Chondrocyte (in vitro differentiated cells): ENCODE measurements around the gene ACTR5. TPM values are rescaled to one million over a fixed set of nuclear protein-coding genes. Genes with fewer than 3 reads are reported as not detected.
"Not testable (repeated sequence)": the region's sequence is repeated elsewhere in the genome, so short reads cannot be mapped to it uniquely, and the experiment has no call there.

Experiments
- DNase-seq: peaks from one replicate; pipeline ENCODE4 v3.0.0; 2021; ENCODE audit warnings: mixed read lengths, low spot score
- H3K27ac Mint-ChIP-seq: one replicate; pipeline ENCODE4 v1.8.0; 2021; ENCODE audit warnings: mild to moderate bottlenecking, moderate library complexity, mixed read lengths; ENCODE audit not compliant: unreplicated experiment
- H3K27me3 Mint-ChIP-seq: 2 replicates; pipeline ENCODE4 v1.8.0; 2021; ENCODE audit warnings: low read depth, mixed read lengths
- H3K36me3 Mint-ChIP-seq: 2 replicates; pipeline ENCODE4 v1.8.0; 2021; ENCODE audit warnings: low read depth, mixed read lengths
- H3K4me1 Mint-ChIP-seq: 2 replicates; pipeline ENCODE4 v1.8.0; 2021; ENCODE audit warnings: low read depth, mild to moderate bottlenecking, mixed read lengths
- H3K4me3 Mint-ChIP-seq: one replicate; pipeline ENCODE4 v1.8.0; 2021; ENCODE audit warnings: mild to moderate bottlenecking, moderate library complexity, mixed read lengths; ENCODE audit not compliant: unreplicated experiment
- H3K9me3 Mint-ChIP-seq: 2 replicates; pipeline ENCODE4 v1.8.0; 2021; ENCODE audit warnings: low read depth, mixed read lengths
- CTCF ChIP-seq: fragments of 200-600 bp; sonication (generic); IDR thresholded peaks from 2 replicates; pipeline ENCODE4 v1.5.0; 2021; ENCODE audit warnings: antibody characterized with exemption, mild to moderate bottlenecking, moderate library complexity
- total RNA-seq: library from RNA; stranded (reverse); gene quantifications from 3 replicates; pipeline ENCODE4 v1.2.1, GENCODE V29; 2021

The ACTR5 gene
- total RNA-seq, 1 donor from 2014 or later = 4.9 TPM

DNA sequence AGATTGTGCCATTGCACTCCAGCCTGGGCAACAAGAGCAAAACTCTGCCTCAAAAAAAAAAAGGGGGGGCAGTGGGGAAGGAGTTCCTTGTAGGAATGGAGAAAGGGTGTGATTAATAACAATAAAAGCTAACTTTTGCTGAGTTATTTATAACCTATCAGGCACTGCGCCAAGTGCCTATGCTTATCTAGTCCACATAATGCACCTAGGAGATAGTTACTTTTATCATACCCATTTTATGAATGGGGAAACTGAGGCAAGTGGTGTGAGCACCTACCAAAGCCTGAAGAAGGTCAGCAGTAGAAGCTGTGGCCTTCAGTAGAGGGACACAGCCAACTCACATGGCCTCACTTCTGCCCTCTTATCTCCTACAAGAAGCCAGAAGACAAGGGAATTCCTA is 43.7 kb downstream of the ACTR5 start:
- H3K27me3 Mint-ChIP-seq = peaks cover 12% of the 10 kb centered on the region
- no peak for TF ChIP-seq CTCF
- H3K4me3 Mint-ChIP-seq = no peak overlapping the region
- H3K4me1 Mint-ChIP-seq = peaks cover 3% of the 10 kb centered on the region
- no peak overlapping the region for H3K27ac Mint-ChIP-seq
- DNase-seq = no peak
- H3K36me3 Mint-ChIP-seq = no peaks in the 10 kb centered on the region
- H3K9me3 Mint-ChIP-seq = no peaks in the 10 kb centered on the region

DNA sequence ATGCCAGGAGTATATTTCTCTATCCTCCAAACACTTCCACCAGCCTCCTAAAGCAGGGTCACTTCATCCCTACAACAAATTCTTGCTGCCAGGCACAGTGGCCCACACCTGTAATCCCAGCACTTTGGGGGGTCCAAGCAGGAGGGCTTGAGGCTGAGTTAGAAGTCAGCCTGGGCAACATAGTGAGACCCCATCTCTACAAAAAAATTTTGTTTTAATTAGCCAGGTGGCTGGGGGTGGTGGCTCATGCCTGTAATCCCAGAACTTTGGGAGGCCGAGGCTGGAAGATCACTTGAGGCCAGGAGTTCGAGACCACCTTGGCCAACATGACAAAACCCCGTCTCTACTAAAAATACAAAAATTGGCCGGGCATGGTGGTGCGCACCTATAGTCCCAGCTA is 45.8 kb downstream of the ACTR5 start:
- peaks cover 26% of the 10 kb centered on the region for H3K27me3 Mint-ChIP-seq
- not testable (repeated sequence) for DNase-seq, H3K4me1 Mint-ChIP-seq, H3K4me3 Mint-ChIP-seq, H3K9me3 Mint-ChIP-seq, H3K27ac Mint-ChIP-seq, H3K36me3 Mint-ChIP-seq

DNA sequence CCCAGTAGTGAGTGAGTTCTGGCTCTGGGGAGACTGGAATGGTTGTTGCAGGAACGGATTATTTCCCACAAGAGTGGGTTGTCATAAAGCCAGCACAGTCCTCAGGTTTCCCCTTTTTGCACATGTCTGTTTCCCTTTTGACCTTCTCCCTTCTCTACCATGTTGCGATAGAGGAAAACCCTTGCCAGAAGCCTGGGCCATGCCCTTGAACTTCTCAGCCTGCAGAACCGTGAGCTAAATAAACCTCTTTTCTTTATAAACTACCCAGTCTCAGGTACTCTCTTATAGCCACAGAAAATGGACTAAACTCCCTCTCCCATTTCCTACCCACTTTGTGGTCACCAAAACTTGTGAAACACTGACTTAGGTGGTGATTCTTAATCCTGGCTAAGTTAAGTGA is 50.0 kb downstream of the ACTR5 start:
- no peaks in the 10 kb centered on the region for H3K36me3 Mint-ChIP-seq
- no peak overlapping the region for H3K4me3 Mint-ChIP-seq
- TF ChIP-seq CTCF = no peak
- peaks cover 5% of the 10 kb centered on the region for H3K9me3 Mint-ChIP-seq
- DNase-seq = no peak
- H3K27ac Mint-ChIP-seq = no peak overlapping the region
- H3K4me1 Mint-ChIP-seq = no peaks in the 10 kb centered on the region
- H3K27me3 Mint-ChIP-seq = peaks cover 23% of the 10 kb centered on the region

- TF ChIP-seq CTCF = no peak
- Mint-ChIP-seq H3K9me3 (peaks cover 5% of the 10 kb centered on the region), H3K27ac (no peak overlapping the region), H3K36me3 (no peaks in the 10 kb centered on the region), H3K4me3 (no peak overlapping the region), H3K27me3 (peaks cover 23% of the 10 kb centered on the region), H3K4me1 (no peaks in the 10 kb centered on the region)
- no peak for DNase-seq
Observed at GRCh38 chr20:38799203-38799602, 50.9 kb downstream of the ACTR5 start.

DNA sequence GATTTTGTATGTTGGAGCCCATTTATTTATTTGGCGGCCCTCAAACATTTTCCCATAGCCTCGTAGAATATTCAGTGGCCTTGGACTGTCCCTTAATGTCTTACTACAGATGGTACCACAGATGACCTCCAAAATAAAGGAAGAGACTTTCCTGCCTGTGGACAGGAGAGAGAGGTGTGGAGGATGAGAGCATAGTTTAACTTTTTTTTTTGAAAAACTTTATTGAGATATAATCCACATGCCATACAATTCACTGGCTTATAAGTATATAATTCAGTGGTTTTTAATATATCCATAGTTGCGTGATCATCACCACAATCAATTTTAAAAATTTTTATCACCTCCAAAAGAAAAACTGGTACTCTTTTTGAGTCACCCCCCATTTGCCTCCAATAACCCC is 52.6 kb downstream of the ACTR5 start:
- H3K9me3 Mint-ChIP-seq = peaks cover 5% of the 10 kb centered on the region
- no peak for TF ChIP-seq CTCF
- no peaks in the 10 kb centered on the region for H3K36me3 Mint-ChIP-seq

DNA sequence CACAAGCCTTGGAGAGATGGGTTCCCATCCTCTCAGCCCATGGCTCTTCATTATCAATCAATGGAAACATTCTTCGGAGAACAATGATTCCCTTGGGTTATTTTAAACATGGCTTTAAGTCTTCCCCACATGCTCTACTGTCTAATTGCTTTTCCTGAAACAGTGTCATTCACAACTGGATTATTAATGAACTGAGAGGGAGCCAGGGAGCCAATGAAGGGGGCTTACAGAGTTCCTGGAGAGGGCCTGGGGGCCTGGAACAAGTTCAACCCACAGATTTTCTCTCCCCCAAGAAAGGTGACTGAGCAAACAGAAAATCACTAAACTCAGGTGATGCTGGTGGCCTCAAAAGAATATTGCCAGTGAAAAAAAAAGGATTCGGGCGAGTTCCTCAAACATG is 56.0 kb downstream of the ACTR5 start:
- TF ChIP-seq CTCF = no peak
- H3K27me3 Mint-ChIP-seq = peaks cover 21% of the 10 kb centered on the region
- H3K36me3 Mint-ChIP-seq = no peaks in the 10 kb centered on the region
- peaks cover 3% of the 10 kb centered on the region for H3K4me1 Mint-ChIP-seq
- H3K27ac Mint-ChIP-seq = no peak overlapping the region
- DNase-seq = no peak
- H3K9me3 Mint-ChIP-seq = no peaks in the 10 kb centered on the region
- no peak overlapping the region for H3K4me3 Mint-ChIP-seq

More for the DNA sequence above, 52.6 kb downstream of the ACTR5 start:
- DNase-seq = no peak
- Mint-ChIP-seq H3K27ac (no peak overlapping the region), H3K4me3 (no peak overlapping the region), H3K4me1 (peaks cover 2% of the 10 kb centered on the region), H3K27me3 (peaks cover 19% of the 10 kb centered on the region)
